Liver (tissue), 3 donors: ENCODE measurements around the gene NCS1.

ENCODE experiments used
- CTCF ChIP-seq: fragments of 150-350 bp; IDR thresholded peaks from 2 replicates; pipeline ENCODE4 v1.5.1; 2017; ENCODE audit warnings: improper control_type of control experiment, low read depth, low read length; ENCODE audit not compliant: missing input control
- EGR1 ChIP-seq, 2 donors: IDR thresholded peaks; 2 replicates each; pipeline ENCODE4 v1.6.1; 2016 to 2018; ENCODE audit warnings: antibody characterized with exemption in 2 of 2, low read depth in 2 of 2
- RAD21 ChIP-seq, 2 donors: IDR thresholded peaks; 2 replicates each; pipeline ENCODE4 v1.6.1; 2016; ENCODE audit warnings: antibody characterized with exemption in 2 of 2, mild to moderate bottlenecking in 2 of 2
- RXRA ChIP-seq, 2 donors: IDR thresholded peaks; 2 replicates each; pipeline ENCODE4 v1.6.1; 2017 to 2018; ENCODE audit warnings: antibody characterized with exemption in 2 of 2, mild to moderate bottlenecking in 1 of 2
- SP1 ChIP-seq: IDR thresholded peaks from 2 replicates; pipeline ENCODE4 v1.6.1; 2018; ENCODE audit warnings: antibody characterized with exemption, mild to moderate bottlenecking
- YY1 ChIP-seq: IDR thresholded peaks from 2 replicates; pipeline ENCODE4 v1.6.1; 2016; ENCODE audit warnings: antibody characterized with exemption, mild to moderate bottlenecking
- donor health status: healthy.
- donor health status: healthy.

GRCh38 chr9:130139251-130139650 is 33.0 kb upstream of the NCS1 start:
- TF ChIP-seq CTCF (no peak), RXRA (IDR thresholded peaks at IDR 0.05) (no peak), RAD21 (IDR thresholded peaks at IDR 0.05) (no peak), YY1 (no peak), EGR1 (IDR thresholded peaks at IDR 0.05; ENCODE audit: low read depth in 2 of 2) (no peak), SP1 (no peak)
